ENCODE measurements around the gene SBNO1.
"Not testable (repeated sequence)": the region's sequence is repeated elsewhere in the genome, so short reads cannot be mapped to it uniquely, and the experiment has no call there.

Gene SBNO1

DNA sequence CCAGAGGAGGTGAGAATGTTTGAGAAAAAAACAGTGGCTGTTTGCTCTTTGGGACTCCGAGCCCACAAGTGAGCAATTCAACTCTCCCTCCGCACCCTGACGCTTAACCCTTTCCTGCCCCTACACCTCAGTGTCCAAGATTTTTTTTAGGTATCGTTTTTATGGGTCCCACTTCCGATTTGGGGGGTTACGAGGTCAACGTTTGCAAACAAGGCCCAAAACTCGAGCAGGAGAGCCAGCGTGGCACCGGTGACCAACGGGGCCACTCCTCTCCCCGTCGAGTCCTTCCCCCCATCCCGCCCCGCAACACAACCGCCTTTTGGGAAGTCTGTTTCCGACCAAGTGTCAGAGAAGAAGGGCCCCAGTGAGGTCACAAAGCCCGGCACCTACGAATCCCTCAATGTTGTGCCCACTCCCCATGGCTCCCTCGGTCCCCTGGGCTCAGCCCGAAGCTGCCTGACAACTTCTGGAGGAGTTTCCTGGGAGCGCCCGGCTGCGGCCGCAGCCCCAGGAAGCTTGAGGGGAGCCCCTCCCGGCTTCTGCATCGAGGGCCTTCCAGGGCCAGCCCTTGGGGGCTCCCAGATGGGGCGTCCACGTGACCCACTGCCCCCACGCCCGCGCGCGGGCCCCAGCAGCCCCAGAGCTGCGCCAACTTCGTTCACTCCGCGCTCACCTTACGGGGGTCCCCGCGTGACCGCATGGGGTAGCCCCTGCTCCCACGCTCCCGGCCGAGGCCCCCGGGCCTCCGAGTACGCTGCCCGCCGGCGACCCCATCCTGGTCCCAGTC is 94.2 kb downstream of the SBNO1 start:
- no peak for DNase-seq (ENCODE audit: low spot score)

DNA sequence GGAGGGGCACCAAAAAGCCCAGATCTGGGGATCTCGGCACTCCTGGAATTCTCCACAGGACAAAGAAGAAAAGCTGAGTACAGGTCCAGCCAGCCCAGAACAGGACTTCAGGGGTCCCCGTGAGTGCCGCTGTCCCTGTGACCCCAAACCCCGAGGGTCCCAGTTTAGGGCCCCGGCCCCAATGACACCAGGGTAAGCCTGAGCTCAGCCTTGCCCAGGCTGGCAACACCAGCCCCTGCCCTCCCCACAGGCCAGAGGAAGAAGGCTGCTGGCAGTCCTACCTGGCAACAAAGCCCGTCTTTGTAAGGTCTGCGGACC is 94.8 kb downstream of the SBNO1 start:
- no peak for DNase-seq (ENCODE audit: low spot score)

DNA sequence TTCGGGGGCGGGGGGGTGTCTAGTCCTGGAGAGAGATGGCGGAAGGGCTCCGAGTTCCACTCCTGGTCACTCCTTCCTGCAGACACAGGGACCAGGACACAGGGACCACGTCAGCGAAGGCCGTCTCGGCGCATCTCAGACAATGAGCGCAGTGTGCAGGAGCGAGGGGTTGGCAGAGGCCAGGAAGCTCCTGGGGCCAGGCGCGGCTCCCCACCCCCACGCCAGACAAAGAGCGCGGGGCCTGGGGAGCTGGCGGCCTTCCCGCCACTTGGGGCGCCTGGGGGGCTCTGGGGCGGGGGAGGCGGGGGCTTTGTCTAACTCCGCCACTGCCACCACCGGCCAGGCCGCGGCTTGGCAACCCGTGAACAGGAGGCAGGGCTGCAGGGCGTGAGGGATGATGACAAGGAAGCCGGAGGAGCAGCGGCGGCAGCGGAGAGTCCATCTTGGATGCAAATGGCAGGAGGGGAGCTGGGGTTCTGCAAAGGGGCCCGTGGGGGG is 95.2 kb downstream of the SBNO1 start:
- no peak for DNase-seq (ENCODE audit: low spot score)

DNA sequence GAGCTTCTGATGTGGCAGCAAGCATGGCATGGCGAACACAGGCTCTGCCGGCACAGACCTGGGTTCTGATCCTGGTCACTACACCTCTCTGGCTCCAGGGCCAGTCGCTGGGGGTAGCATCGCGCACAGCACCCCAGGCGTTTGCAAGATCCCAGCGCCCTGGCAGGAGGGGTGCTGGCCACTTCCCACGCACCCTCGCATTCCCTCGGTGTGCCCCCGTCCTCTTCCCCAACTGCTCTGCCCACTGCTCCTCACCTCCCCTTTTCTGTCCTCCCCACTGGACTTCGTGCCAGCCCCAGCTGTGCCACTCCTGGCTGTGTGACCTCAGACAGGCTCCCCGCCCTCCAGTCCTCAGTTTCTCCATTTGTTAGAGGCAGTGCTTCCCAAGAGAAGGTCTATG is 95.8 kb downstream of the SBNO1 start:
- DNase-seq (ENCODE audit: low spot score) = no peak

DNA sequence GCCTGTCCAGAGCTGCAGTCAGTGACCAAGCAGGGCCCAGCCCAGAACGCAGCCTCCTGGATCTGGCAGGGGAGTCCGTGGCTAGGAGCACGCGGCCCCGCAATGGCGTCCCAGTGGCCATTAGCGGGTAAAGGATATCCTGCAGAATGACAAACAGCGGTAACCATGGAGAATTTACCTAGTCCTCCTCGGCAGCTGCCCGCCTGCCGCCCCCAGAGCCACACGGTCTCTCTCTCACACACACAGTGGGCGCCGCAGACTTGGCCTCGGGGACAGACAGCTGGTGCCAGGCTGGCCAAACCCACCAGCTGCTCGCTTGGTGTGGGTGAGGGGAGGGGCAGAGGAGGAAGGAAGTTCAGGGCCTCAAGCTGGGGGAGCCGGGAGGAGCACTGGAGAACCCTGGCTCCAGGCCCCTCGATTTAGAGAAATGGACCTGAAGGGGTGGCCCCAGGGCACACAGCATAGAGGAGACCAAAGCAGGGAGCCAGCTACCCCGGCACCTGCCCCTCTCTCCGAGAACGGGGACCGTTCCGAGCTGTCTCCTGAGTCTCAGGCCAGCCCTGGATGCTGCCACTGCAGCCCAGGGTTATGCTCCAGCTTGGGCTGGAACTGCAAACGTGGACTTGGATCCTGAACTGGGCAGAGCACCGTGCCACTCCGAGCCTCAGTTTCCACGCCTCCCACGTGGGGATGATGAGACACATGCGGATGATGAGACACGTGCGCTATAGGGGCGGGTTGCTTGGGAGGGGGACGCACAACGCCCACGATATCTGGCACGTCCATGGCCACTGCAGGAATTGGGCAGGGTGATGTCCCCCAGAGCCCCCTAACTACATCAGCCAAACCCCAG is 96.4 kb downstream of the SBNO1 start:
- DNase-seq (ENCODE audit: low spot score) = no peak

DNA sequence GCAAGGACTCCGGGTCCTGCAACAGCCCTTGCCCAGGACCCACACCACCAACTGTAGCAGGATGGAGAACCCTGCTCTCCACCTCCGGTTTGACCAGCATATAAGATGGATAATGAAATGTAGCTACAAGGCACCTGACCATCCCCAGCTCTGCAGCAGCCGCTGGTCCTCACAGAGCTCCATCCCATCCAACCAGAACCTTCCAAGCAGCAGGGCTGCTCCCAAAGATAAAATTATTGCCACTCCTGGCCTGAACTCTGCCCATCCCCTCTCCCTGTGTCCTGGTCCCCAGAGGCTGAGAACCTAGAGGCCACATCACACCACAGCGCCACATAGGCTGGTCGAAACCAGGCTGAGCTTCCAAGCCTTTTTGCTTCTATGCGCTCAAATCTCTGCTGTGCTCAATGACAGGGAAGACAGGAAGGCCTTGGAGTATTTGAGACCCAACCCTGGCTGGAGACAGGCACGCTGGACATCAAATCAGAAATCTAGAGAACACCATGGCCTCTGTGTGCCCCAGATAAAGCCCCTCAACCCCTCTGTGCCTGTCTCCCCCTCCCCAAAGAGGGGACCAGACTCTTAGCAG is 97.2 kb downstream of the SBNO1 start:
- DNase-seq (ENCODE audit: low spot score) = no peak

DNA sequence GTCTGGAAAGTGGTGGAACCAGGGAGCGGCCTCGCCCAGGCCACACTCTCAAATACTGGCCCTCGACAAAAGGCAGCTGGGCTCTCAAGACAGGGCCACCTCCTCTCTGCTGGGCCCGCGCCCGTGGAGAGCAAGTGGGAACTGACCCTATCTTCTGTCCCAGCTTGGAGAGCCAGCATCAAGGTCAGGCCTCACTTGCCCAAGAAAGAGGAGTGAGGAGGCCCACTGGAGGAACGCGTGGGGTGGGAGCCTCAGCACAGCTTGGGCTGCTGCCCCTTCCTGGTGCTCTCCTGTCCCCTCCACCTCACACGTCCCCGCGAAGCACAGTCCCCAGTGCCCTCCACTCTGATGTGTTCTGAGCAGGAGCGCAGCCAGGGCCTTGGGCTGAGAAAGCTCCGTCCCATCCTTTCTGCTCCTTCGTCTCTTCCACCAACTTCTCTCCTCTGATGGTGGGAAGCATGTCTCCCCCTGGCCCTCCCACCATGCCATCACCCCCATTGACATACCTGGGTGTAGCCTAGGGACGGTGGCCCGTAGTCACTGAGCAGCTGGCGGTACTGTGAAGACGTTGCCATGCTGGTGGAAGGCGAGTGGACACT is 97.9 kb downstream of the SBNO1 start:
- no peak for DNase-seq (ENCODE audit: low spot score)

DNA sequence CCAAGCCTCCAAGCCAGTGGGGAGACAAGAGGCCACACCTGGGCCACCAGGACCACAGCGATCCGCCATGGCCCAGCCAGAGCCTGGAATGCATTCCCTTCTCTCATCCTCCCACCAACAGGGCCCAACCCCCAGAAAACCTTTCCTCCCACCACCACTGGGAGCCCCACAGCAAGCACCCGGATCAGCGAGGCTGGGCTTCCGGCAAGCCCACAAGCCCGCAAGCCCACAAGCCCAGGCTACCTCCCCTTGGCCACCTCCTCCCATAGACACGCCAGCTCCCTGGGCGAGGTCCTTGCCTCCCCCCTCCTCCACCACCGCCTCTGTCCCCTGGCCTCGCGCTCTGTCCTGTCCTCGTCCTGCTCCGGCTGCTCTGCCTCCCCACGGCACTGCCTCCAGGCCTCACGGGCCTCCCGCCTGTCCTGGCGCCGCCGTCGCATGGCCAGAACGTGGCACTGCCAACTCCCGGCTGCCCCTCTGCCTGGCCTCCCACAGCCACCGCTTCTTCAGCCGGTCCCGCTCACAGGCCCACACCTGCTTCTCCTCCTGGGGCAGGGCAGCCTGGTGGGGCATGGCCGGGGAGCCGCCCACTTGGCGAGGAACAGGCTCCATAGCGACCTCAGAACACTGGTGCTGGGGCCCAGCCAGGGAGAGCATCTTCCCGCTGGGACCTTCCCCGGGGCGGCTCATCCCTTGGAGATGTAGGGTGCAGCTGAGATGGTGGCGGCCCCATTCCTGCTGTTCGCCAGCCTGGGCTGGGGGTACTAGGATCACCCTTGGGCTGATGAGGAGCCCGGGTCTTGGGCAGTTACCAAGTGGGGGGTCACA is 98.6 kb downstream of the SBNO1 start:
- no peak for DNase-seq (ENCODE audit: low spot score)

DNA sequence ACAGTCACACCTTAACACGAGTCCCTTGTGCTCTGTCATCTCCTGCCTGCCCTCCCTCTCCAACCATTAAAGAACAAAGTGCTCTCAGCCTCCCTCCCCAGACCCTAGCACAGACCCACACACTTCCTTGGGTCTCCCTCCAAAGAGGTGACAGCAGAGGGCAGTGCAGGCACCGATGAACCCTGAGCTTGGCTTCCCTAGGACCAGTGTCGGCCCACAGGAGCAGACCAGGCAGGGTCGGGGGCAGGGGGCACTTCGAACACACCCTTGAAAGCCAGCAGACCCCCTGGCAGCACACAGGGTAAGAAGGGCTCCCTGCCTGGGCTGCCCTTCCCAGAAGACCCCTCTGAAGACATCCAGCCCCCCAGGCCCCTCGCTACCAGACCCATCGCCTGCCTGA is 100.0 kb downstream of the SBNO1 start:
- no peak for DNase-seq (ENCODE audit: low spot score)

DNA sequence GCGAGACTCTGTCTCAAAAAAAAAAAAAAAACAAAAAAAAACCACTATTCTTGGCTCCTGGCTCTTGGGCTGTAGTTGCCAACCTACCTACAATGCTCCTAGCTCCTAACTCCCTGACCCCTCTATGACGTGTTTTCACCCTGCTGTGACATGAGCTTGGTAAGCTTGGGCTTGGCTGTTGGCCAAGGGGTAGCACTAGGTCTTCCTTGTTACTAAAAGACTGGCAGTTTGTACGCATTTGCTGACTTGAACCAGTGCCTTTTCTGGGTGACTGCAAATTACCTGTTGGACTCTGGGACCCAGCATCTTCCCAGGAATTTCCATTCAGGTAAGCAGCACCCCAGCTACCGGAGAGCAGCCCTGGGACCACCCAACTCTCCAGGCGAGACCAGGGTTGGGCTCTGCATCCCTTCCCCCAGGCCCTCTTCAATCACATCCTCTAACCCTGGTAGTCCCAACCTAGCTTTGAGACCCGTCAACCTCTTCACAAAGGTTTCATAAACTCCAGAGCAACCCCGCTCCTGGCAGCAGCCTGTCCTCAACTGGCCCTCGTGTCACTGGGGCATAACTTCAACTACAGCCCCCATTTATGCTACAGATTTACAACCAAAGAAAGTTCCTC is 101.3 kb downstream of the SBNO1 start:
- DNase-seq (ENCODE audit: low spot score) = no peak

DNA sequence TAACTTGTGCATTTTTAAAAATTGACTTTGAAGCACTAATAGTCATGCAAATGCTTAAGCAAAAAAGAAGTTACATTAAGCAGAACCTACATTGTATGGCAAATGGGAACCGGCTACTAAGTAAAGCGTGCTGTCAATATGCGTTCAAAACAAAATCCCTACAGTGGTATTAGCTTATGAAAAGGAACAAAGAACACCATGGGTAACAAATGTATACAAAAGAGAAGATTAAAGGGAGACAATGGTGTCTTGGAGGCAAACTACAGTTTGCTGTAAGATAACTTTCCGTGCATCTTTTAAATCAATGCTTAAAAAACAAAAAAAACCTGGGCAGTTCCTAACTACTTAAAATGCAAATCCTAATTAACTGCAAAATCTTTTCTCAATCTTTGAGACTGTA is 103.5 kb downstream of the SBNO1 start:
- DNase-seq (ENCODE audit: low spot score) = no peak

DNA sequence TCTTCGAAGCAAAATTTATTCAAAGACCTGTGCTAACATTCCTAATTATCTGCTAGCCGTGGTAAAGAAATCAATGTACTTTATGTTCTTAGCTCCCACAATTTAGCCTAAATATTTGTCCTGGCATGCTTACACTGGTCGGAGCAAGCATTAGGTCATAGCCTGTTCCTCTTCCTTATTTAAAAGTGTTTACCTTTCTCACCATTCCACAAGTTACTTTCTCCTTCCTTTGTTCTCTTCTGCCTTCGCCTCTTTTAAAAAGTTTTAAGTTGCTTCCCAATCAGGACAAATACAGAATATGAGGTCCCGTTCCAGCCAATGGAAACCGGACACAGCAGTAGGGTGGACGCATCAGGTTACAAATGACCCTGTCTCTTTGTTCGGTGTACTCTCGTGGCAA is 104.6 kb downstream of the SBNO1 start:
- no peak for DNase-seq (ENCODE audit: low spot score)

DNA sequence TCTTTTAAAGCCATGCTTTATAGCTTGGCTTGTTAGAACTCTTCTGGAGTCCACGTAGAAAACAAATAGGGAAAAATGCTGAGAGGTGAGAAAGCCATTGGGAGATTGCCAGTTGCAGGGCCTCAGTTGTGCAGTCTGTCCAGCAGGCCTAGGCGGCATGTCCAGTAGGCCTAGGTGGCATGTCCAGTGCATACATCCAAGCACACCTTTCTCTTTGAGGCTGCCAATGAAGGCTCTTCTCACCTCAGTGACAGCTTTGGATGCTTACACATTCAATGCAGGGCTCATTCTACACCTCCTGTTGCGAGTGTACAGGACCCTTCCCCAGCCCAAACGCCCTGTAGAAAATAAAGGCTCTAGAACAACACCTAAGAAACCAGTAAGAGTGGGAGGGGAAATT is 106.1 kb downstream of the SBNO1 start:
- no peak for DNase-seq (ENCODE audit: low spot score)

DNA sequence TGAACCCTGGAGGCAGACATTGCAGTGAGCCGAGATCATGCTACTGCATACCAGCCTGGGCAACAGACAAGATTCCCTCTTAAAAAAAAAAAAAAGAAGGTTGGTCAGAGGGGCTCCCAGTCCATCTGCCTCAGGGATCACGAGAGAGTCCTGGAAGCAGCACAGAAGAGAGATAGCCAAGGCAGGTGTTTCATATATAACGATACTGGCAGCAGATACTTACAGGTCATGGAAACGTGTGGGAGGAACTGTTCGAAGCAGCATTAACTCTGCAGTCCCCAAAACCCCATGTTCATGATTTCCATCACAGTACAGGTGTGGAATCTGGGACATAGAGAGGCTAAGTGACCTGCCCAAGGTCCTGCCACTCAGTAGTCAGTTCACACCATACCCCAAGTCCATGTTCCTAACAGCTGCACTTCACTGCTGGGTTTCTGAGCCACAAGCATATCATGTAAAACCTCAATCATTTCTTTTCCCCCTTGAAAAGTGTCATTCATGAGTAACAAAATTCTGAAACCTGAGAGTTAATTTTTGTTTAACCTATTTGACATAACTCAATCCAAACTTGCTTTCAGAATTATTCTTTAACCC is 109.7 kb downstream of the SBNO1 start:
- no peak for DNase-seq (ENCODE audit: low spot score)

DNA sequence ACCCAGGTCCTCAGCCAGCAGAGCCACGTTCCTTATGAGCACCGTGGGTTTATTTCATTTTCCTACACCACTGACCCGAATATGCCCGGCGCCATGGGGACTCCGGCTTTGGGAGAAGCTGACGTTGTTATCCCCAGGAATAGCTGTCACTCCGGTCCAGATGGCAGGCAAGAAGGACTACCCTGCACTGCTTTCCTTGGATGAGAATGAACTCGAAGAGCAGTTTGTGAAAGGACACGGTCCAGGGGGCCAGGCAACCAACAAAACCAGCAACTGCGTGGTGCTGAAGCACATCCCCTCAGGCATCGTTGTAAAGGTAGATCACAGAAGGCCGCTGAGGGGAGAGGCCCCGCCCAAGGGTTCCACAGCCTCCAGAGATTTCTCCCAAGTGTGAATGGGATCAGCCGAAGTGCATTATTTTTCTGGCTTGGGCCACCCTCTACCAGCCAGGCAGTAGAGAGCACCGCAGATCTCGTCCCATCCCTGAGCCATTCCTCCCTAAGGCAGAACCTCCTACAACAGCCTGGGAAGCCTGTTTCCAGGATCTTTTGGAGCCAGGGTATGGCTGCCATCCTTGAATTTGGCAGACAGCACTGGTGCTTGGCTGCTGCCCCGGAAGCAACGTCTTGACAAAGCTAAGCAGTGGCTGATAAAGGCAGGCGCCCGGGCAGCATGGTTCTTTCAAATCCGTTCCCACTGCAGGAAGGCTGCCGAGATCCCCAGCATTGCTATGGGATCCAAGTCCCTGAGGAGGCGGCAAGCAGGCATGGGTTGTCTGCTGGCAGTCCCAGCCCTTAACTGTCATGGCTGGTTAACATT is 110.8 kb downstream of the SBNO1 start:
- DNase-seq (ENCODE audit: low spot score) = no peak

DNA sequence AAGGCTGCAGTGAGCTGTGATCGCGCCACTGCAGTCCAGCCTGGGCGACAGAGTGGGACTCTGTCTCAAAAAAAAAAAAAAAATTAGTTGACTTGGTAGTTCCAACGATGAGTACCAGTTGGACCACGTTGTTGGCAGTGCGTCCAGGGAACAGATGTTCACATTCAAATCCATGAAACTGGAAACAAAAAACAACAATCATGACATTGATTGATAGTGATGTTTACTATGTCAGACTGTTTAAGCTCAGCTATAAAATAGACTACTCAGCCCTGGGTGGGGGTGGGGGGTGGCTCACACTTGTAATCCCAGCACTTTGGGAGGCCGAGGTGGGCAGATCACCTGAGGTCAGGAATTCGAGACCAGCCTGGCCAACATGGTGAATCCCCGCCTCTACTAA is 112.3 kb downstream of the SBNO1 start:
- DNase-seq (ENCODE audit: low spot score) = not testable (repeated sequence)

DNA sequence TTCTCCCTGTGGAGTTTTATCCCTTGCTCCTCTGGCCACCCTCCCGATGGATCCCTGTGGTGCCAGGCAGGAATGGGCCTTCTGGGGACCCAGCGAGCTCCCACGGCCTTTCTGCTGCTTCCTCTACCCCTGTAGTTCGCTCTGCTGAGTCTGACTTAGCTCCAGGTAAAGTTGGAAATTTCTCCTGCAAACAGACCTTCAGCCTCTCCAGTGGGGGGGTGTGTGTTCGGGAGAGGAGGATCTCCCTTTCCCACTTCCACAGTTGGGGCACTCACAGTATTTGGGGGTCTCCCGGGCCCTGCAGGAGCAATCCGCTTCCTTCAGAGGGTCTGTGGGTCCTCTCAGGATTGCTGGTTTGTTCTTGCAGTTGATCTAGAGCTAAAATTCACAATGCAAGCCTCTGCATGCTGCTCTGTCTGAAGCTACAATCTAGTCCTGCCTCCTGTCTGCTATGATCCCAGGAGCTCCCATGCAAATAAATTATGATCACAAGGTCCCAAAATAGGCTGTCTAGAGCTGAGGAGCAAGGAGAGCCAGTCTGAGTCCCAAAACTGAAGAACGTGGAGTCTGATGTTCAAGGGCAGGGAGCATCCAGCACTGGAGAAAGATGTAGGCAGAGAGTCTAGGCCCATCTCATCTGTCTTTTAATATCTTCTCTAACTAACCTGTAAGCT is 113.1 kb downstream of the SBNO1 start:
- no peak for DNase-seq (ENCODE audit: low spot score)

DNA sequence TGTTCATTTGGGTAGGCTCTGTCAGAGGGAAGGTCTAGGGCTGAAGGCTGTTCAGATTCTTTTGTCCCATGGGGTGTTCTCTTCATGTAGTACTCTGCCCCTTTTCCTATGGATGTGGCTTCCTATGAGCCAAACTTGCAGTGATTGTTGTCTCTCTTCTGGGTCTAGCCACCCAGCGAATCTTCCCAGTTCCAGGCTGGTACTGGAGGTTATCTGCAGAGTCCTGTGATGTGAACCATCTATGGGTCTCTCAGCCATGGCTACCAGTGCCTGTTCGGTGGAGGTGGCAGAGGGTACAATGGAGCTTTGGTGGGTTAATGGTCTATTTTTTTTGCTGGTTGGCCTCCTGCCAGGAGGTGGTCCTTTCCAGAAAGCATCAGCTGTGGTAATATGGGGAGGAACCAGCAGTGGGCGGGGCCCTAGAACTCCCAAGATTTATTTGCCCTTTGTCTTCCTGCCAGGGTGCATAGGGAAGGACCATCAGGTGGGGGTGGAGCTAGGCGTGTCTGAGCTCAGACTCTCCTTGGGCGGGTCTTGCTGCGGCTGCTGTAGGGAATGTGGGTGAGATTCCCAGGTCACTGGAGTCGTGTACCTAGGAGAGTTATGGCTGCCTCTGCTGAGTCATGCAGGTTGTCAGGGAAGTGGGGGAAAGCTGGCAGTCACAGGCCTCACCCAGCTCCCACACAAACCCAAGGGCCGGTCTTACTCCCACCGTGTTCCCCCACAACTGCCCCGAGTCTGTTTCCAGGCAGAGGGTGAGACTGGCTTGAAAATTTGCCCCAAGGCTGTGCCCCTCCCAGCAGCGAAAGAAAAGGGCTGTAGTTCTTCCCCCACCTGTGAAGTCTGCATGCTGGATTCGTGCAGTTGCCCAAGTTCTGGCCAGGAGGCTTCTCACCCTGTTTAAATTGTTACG is 113.9 kb downstream of the SBNO1 start:
- no peak for DNase-seq (ENCODE audit: low spot score)

Data from hematopoietic multipotent progenitor cell treated with erythropoietin and hydrocortisone succinate and interleukin-3 and kit ligand, for 17 days (in vitro differentiated cells).